ENCODE data around the gene ANK3.

ANK3 gene

DNA sequence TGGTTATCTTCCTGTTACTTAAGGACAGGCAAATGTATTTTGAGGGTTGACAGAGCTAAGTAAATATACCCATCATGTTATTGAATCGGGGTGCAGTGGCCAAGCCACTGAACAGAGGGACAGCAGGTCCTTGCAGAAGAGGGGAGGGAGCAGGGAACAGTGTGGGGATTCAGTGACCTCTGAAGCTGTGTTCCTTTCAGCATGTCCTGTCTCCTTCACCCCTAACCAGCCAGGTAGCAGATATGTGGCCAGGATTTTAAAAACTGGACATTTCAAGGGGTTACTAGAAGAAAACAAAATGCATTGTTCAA lies 12.7 kb downstream of the ANK3 start:
- no peak for DNase-seq (ENCODE audit: low spot score)

GRCh38 chr10:60376221-60377041 lies 13.2 kb downstream of the ANK3 start:
- DNase-seq (ENCODE audit: low spot score): no peak

GRCh38 chr10:60375293-60376004 lies 14.2 kb downstream of the ANK3 start:
- DNase-seq (ENCODE audit: low spot score): no peak

DNA sequence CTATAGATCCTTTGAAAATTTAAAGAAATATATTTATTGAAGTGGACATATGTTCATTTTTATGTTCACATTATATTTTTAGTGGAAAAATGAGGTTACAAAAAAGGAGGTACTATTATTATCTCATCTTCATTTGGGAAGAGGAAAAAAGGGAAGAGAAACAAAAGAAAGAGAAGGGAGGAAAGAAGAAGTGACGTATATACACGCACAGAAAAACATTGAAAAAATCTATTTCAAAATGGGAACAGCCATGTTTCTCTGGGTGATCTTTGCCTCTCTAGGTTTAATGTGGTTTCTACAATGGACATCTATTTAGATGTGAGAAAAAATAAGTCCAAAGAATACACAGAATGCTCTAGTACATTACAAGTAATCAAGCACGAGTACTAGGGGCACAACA lies 14.8 kb downstream of the ANK3 start:
- DNase-seq (ENCODE audit: low spot score): no peak

DNA sequence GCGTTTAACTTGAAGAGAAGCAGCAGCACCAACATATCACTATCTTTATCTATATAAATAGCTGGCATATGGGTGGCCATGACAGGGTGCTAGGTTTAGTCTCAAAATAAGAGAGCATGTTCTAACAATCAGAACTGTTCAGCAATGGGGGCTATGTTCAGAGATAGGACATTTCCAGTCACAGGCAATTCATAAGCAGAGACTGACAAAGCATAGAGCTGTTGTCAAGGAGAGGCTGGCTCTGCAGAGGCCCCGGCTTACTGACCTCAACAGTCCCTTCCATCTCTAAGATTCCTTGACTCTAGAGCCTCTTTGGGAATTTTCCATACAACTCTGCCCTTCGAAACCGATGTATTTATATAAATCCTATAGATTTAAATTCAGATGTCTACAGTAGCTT lies 17.2 kb downstream of the ANK3 start:
- no peak for DNase-seq (ENCODE audit: low spot score)

DNA sequence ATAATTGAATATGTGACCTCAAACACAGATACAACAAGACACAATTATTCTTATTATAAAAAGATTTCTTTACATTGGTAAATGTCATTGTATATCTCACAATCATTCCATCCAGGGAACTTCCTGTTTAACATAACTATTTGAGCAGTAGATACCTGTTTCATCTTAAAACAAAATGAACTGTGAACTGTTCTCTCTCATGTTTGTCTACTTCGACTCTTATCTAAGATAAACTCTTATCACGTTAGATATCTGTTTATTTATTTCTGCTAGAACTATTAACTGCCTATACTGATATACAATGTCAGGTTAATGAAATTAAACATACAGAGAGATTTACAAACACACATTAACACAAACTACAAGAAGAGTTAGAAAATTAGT lies 20.1 kb downstream of the ANK3 start:
- no peak for DNase-seq (ENCODE audit: low spot score)

DNA sequence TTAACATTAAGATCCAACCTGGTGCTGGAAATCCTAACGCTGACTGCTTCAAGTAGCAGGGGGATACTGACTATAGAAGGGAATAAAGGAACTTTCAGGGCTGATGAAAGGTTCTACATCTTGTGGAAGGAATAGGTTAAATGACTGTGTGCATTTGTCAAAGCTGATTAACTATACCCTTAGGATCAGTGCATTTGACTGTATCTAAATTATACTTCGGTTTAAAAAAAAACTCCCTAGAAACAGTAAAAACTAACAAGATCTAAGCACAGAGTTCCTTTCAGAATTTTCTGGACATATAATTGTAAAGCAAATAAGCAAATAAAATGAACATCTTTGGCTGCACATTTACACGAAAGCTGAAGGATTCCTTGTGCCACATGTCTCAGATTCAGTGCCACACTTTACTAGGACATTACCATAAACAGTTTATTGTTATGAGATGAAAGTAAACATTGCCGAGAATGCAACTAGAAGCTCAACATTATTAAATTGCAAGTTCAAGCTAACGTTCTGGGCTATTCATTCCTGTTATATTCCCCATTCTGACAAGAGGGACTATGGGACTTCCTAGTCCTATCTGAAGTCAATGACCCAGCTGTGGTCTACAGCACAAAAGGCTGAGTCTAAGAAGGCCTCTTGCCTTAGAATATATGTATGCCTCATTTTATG lies 20.7 kb downstream of the ANK3 start:
- no peak for DNase-seq (ENCODE audit: low spot score)

GRCh38 chr10:60367901-60368300 lies 21.8 kb downstream of the ANK3 start:
- DNase-seq (ENCODE audit: low spot score): no peak

- no peak for DNase-seq (ENCODE audit: low spot score)
Observed at GRCh38 chr10:60367431-60367830, 22.2 kb downstream of the ANK3 start.

DNA sequence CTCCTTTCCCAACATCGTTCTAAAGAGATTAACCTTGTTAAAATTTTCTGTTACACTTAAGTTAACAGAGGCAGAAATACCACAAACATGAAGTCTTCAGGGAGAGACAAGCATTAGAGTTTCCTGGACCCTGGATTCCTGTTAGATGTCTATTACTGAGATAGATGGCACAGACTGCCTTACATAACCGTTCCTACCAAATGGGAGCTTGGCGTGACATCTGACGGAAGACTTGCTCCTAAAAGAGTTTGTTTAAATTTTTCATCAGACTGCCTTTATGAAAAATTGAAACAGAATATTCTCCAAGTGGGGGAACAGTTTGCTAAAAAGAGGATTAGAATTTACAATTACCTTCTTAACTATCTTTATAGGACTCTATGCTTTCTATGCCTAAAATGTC lies 22.7 kb downstream of the ANK3 start:
- no peak for DNase-seq (ENCODE audit: low spot score)

GRCh38 chr10:60363187-60363586 lies 26.5 kb downstream of the ANK3 start:
- DNase-seq (ENCODE audit: low spot score): no peak

DNA sequence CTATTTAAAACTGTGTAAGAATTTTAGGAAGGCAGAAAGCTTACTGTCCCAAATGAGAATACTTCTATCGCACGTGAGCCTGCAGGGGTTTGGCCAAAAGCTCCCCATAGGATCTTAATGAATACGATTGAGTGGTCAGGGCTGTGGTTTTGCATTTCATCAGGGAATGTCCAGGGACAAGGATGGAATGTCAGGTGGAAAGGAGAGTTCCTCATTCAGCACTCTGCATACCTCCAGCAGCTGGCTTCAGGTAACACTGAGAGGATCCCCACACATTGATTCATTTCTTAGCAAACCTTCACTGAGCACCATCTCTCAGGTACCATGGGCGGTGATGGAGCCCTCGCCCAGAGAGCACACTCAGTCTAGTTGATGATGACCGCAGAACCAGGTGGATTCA lies 27.2 kb downstream of the ANK3 start:
- no peak for DNase-seq (ENCODE audit: low spot score)

DNA sequence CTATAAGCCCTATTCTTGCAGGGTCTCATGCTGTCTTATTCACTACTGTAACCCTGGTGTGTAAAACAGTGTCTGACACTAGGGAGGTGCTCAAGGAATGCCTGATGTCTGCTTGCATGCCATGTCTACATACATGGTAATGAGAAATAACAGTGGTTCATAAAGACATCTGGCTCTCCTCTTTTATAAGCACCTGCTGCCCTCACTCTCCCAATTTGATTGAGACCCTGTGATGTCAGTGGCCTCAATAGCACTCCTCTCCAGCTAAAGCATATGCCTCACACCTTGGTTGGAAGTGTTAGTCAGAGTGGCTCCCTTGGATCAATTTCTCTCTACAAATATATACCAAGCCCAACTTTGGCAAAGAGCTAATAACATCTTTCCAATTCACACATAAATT lies 30.6 kb downstream of the ANK3 start:
- no peak for DNase-seq (ENCODE audit: low spot score)

DNA sequence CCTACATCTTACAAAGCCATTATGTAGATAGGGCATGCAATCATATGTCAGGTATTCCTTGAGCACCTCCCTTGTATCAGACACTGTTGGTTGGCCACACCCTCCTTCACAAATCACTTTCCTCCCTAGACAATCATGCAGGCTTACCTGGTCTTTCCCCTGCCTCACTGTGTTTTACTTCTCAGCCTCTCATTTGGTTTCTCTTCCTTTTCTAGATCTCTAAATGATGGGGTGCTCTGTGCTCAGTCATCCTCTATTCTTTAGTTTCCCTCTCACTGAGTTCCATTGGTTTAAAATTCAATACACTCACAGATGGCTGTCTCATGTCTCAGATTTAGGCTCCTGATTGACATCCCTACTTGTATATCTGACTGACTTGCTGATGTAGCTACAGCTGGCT lies 31.4 kb downstream of the ANK3 start:
- DNase-seq (ENCODE audit: low spot score): no peak

GRCh38 chr10:60353519-60354258 lies 36.0 kb downstream of the ANK3 start:
- DNase-seq (ENCODE audit: low spot score): no peak

GRCh38 chr10:60352105-60352504 lies 37.6 kb downstream of the ANK3 start:
- no peak for DNase-seq (ENCODE audit: low spot score)

DNA sequence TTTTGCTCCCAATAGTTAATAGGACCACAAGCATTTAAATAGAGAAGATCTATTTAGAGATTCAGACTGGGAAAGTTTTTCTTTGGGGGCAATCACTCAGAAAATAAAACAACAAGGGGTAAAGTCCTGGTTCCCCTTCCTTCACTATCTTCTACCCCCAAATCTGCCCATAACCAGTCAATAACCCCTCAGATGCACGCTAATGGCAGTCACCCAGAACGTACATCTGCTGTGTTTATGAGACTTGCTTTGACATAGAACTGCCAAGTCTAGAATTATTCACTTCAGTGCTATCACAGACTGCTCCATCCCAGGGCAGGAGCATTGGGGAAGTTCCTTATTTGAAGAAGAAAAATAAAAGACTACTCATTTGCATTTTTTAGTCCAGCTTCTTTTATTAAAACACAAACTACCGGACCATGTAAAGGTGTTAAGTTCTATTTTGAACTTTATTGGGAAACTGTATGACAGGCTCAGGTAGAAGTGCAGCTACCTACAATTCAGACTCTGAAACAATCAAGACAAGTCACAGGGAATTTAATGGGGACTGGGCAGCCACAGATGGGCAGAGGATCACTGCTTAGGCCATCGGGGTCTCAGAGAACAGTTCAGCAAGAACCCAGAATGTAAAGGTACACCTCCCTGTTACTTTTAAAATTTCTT lies 38.4 kb downstream of the ANK3 start:
- no peak for DNase-seq (ENCODE audit: low spot score)

- no peak for DNase-seq (ENCODE audit: low spot score)
Observed at GRCh38 chr10:60350400-60350799, 39.3 kb downstream of the ANK3 start.

DNA sequence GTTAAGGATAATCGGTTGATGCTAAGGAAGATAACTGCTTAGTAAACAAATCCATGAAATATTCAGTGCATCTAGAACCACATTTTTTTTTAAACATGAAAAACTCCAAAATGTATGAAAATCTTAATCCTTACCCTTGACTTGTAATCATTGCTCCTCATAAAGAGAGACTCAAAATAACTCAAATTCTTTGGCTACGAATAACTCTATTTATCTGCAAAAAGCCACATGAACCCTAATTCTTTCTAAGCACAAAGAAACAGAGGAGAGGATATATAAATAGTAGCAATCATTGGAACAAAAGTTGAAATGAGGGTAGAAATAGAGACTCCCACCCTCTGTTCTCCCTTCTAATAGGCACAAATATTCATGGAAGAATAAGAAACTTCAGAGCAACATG lies 40.2 kb downstream of the ANK3 start:
- DNase-seq (ENCODE audit: low spot score): no peak

- DNase-seq (ENCODE audit: low spot score): no peak
Observed at GRCh38 chr10:60348982-60349381, 40.7 kb downstream of the ANK3 start.

GRCh38 chr10:60347270-60347669 lies 42.4 kb downstream of the ANK3 start:
- DNase-seq (ENCODE audit: low spot score): no peak

DNA sequence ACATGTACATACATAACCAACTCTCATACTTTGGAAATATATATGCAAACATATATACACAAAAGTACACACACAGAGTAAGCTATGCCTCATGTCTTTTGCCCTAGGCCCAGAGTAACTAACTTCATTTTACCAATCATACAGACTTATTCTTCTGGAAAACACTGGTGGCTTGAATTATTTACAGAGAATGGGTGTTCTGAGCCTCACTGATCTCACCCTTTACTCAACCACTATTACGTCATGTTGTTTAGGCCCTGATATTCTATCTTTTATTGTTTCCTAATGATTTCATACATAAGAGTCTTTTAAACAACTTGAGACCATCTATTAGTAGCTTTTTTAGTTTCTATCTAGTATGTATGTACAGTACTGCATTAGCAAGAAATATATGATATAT lies 43.0 kb downstream of the ANK3 start:
- no peak for DNase-seq (ENCODE audit: low spot score)
